SK-N-SH treated with all-trans-retinoic acid at 6 μM for 48 hours (cell line): ENCODE measurements around the gene EPN1.

ENCODE experiments used
- ATAC-seq: fragments of 200-7000 bp; cut with Tn5 transposase; 3 replicates; pipeline ENCODE4 v1.9.1; 2020; ENCODE audit warnings: mild to moderate bottlenecking, moderate library complexity
- ARNTL ChIP-seq: fragments of 450-650 bp; formaldehyde crosslinking; IDR thresholded peaks from 2 replicates; pipeline ENCODE4 v1.5.0; 2020; ENCODE audit warnings: low read depth, mild to moderate bottlenecking, moderate library complexity, borderline replicate concordance
- BACH2 ChIP-seq: fragments of 250-450 bp; sonication (Bioruptor Pico); IDR thresholded peaks from 2 replicates; pipeline ENCODE4 v1.9.0; 2021; ENCODE audit warnings: mild to moderate bottlenecking, borderline replicate concordance
- CREB5 ChIP-seq: fragments of 250-450 bp; sonication (Bioruptor Pico); IDR thresholded peaks from 2 replicates; pipeline ENCODE4 v1.5.1; 2020; ENCODE audit warnings: low read depth, mild to moderate bottlenecking, moderate library complexity
- CSDC2 ChIP-seq: fragments of 250-450 bp; sonication (Bioruptor Pico); IDR thresholded peaks from 2 replicates; pipeline ENCODE4 v1.5.0; 2020; ENCODE audit warnings: mild to moderate bottlenecking, moderate library complexity
- CSRNP3 ChIP-seq: fragments of 250-450 bp; sonication (Bioruptor Pico); IDR thresholded peaks from 2 replicates; pipeline ENCODE4 v1.5.1; 2021; ENCODE audit warnings: mild to moderate bottlenecking, moderate library complexity
- ESRRG ChIP-seq: fragments of 250-450 bp; sonication (Bioruptor Pico); IDR thresholded peaks from 2 replicates; pipeline ENCODE4 v1.6.1; 2021; ENCODE audit warnings: mild to moderate bottlenecking
- GLIS3 ChIP-seq: fragments of 250-450 bp; sonication (Bioruptor Pico); IDR thresholded peaks from 2 replicates; pipeline ENCODE4 v1.5.0; 2020; ENCODE audit warnings: mild to moderate bottlenecking, moderate library complexity
- ISL1 ChIP-seq: fragments of 250-450 bp; sonication (Bioruptor Pico); IDR thresholded peaks from 2 replicates; pipeline ENCODE4 v2.1.2; 2022; ENCODE audit warnings: mild to moderate bottlenecking, moderate library complexity
- OSR1 ChIP-seq: fragments of 250-450 bp; sonication (Bioruptor Pico); IDR thresholded peaks from 2 replicates; pipeline ENCODE4 v1.8.0; 2022; ENCODE audit warnings: moderate library complexity, mild to moderate bottlenecking, inconsistent platforms
- PPARA ChIP-seq: fragments of 250-450 bp; sonication (Bioruptor Pico); IDR thresholded peaks from 2 replicates; pipeline ENCODE4 v1.5.0; 2020; ENCODE audit warnings: mild to moderate bottlenecking, borderline replicate concordance
- SNAI2 ChIP-seq: fragments of 250-450 bp; sonication (Bioruptor Pico); IDR thresholded peaks from 2 replicates; pipeline ENCODE4 v1.5.0; 2020; ENCODE audit warnings: mild to moderate bottlenecking, moderate library complexity
- TOX ChIP-seq: fragments of 250-450 bp; sonication (Bioruptor Pico); IDR thresholded peaks from 2 replicates; pipeline ENCODE4 v1.8.0; 2021; ENCODE audit warnings: mild to moderate bottlenecking, moderate library complexity, borderline replicate concordance
- TSHZ2 ChIP-seq: fragments of 250-450 bp; sonication (Bioruptor Pico); IDR thresholded peaks from 2 replicates; pipeline ENCODE4 v1.5.0; 2020; ENCODE audit warnings: mild to moderate bottlenecking, moderate library complexity
- ZC3H10 ChIP-seq: fragments of 250-450 bp; sonication (Bioruptor Pico); IDR thresholded peaks from 2 replicates; pipeline ENCODE4 v1.5.1; 2021; ENCODE audit warnings: mild to moderate bottlenecking, moderate library complexity
- ZFP3 ChIP-seq: fragments of 250-450 bp; sonication (Bioruptor Pico); IDR thresholded peaks from 2 replicates; pipeline ENCODE4 v1.5.0; 2020; ENCODE audit warnings: mild to moderate bottlenecking, moderate library complexity
- ZFP30 ChIP-seq: fragments of 450-650 bp; formaldehyde crosslinking; IDR thresholded peaks from 2 replicates; pipeline ENCODE4 v1.5.0; 2022; ENCODE audit warnings: mild to moderate bottlenecking, moderate library complexity
- ZNF565 ChIP-seq: fragments of 450-650 bp; formaldehyde crosslinking; conservative IDR thresholded peaks from 2 replicates; pipeline ENCODE4 v1.5.0; 2020; ENCODE audit warnings: low read depth, mild to moderate bottlenecking, moderate library complexity
- ZNF70 ChIP-seq: fragments of 450-650 bp; formaldehyde crosslinking; IDR thresholded peaks from 2 replicates; pipeline ENCODE4 v1.5.0; 2020; ENCODE audit warnings: mild to moderate bottlenecking, moderate library complexity
- ZNF8 ChIP-seq: fragments of 450-650 bp; formaldehyde crosslinking; IDR thresholded peaks from 2 replicates; pipeline ENCODE4 v1.5.0; 2020; ENCODE audit warnings: mild to moderate bottlenecking, moderate library complexity

EPN1 gene

GRCh38 chr19:55666343-55667005 lies 8.6 kb upstream of the EPN1 start:
- no peak for ATAC-seq
- TF ChIP-seq BACH2 (CRISPR knock-in tag) (no peak), ISL1 (no peak), CSRNP3 (CRISPR knock-in tag) (no peak), ZFP30 (CRISPR knock-in tag) (no peak), ZC3H10 (CRISPR knock-in tag) (no peak), ESRRG (CRISPR knock-in tag) (no peak), TSHZ2 (no peak), ZNF70 (no peak), ZNF565 (CRISPR knock-in tag) (no peak), TOX (no peak), OSR1 (CRISPR knock-in tag) (no peak), PPARA (no peak)

- TF ChIP-seq TSHZ2 (no peak), ARNTL (CRISPR knock-in tag) (no peak), ZFP3 (CRISPR knock-in tag) (no peak), ZFP30 (CRISPR knock-in tag) (no peak), PPARA (no peak), ZNF8 (CRISPR knock-in tag) (no peak), TOX (no peak), ZC3H10 (CRISPR knock-in tag) (no peak), CSDC2 (CRISPR knock-in tag) (no peak), SNAI2 (no peak), CSRNP3 (CRISPR knock-in tag) (no peak), BACH2 (CRISPR knock-in tag) (no peak), ISL1 (no peak), GLIS3 (CRISPR knock-in tag) (no peak)
- ATAC-seq: no peak
Observed at GRCh38 chr19:55667006-55667381, 8.0 kb upstream of the EPN1 start.

GRCh38 chr19:55667511-55667910 lies 7.5 kb upstream of the EPN1 start:
- TF ChIP-seq ZNF8 (CRISPR knock-in tag): no peak
- TF ChIP-seq ZNF70: no peak
- TF ChIP-seq ESRRG (CRISPR knock-in tag): no peak
- no peak for TF ChIP-seq CREB5 (CRISPR knock-in tag)
- no peak for TF ChIP-seq ISL1
- TF ChIP-seq SNAI2: no peak
- no peak for TF ChIP-seq ZFP30 (CRISPR knock-in tag)
- no peak for TF ChIP-seq ARNTL (CRISPR knock-in tag)
- no peak for TF ChIP-seq CSDC2 (CRISPR knock-in tag)
- no peak for ATAC-seq
